Muscle of leg (tissue), 16 donors: ENCODE data around the gene TSTD2. TPM values are rescaled to one million over a fixed set of nuclear protein-coding genes. Genes with fewer than 3 reads are reported as not detected.
A peak's percentile ranks its signal among the peaks of the same experiment; 100 is the strongest.

Source experiments
- DNase-seq: peaks from one replicate; pipeline ENCODE4 v3.0.0; 2013
- H3K27ac ChIP-seq: one replicate; pipeline ENCODE4 v1.5.1; 2013; ENCODE audit warnings: mild to moderate bottlenecking, low read length, control low read depth
- H3K27me3 ChIP-seq: one replicate; pipeline ENCODE4 v1.6.1; 2013; ENCODE audit warnings: low read length; ENCODE audit not compliant: control insufficient read depth, insufficient read depth
- H3K36me3 ChIP-seq: one replicate; pipeline ENCODE4 v1.6.1; 2013; ENCODE audit warnings: low read length; ENCODE audit not compliant: control insufficient read depth, insufficient read depth
- H3K4me1 ChIP-seq: one replicate; pipeline ENCODE4 v1.6.1; 2013; ENCODE audit warnings: low read length; ENCODE audit not compliant: control insufficient read depth, insufficient read depth
- H3K4me3 ChIP-seq: one replicate; pipeline ENCODE4 v1.5.1; 2013; ENCODE audit warnings: low read length, control low read depth
- H3K9me3 ChIP-seq: replicated peaks from 2 replicates; pipeline ENCODE4 v1.6.1; 2013; ENCODE audit warnings: low read depth, low read length; ENCODE audit not compliant: control insufficient read depth
- WGBS: methylation state at CpG from one replicate; pipeline ENCODE4 v1.1.5; 2013; ENCODE audit warnings: missing lambda C conversion rate; ENCODE audit not compliant: insufficient coverage; 5-methylcytosine and 5-hydroxymethylcytosine counted together
- long read RNA-seq, 11 donors: transcript quantifications; one replicate each; lab custom pipeline, GENCODE V29; 2026
- polyA plus RNA-seq, 8 donors: library from polyadenylated mRNA; unstranded; fragments of 120-200 nt; gene quantifications; one replicate each; pipeline versions ENCODE4 v1.2.1 to v1.2.3, GENCODE V29; 2013; ENCODE audit warnings: inconsistent platforms in 1 of 8, low replicate concordance in 1 of 8; ENCODE audit not compliant: insufficient read length in 8 of 8, insufficient read depth in 1 of 8
- total RNA-seq: library from RNA; stranded (reverse); fragments of 120-200 nt; gene quantifications from one replicate; pipeline ENCODE4 v1.2.4, GENCODE V29; 2013

TSTD2 gene
- 19.6 TPM for total RNA-seq
- polyA plus RNA-seq: 10 to 100 TPM; 17.6 to 30.4 (median 19.4) TPM
- long read RNA-seq, donor 1, full-length matches to known transcripts: 78 of 78 reads
- long read RNA-seq, donor 1, partial matches to known transcripts: 0 of 78 reads
- long read RNA-seq, donor 1, other reads (novel, unspliced or antisense): 0 of 78 reads
- long read RNA-seq, donor 2, transcript TSTD2-205 (1 exons, 3,076 nt): major isoform, 14 of 14 reads
- long read RNA-seq, donor 2, partial matches to known transcripts: 0 of 14 reads
- long read RNA-seq, donor 2, other reads (novel, unspliced or antisense): 0 of 14 reads
- long read RNA-seq, donor 3, full-length matches to known transcripts: 104 of 104 reads
- long read RNA-seq, donor 3, partial matches to known transcripts: 0 of 104 reads
- long read RNA-seq, donor 3, other reads (novel, unspliced or antisense): 0 of 104 reads
- long read RNA-seq, donor 4, transcript TSTD2-205 (1 exons, 3,076 nt): major isoform, 65 of 65 reads
- long read RNA-seq, donor 4, partial matches to known transcripts: 0 of 65 reads
- long read RNA-seq, donor 4, other reads (novel, unspliced or antisense): 0 of 65 reads
- long read RNA-seq, donor 5, full-length matches to known transcripts: 115 of 129 reads
- long read RNA-seq, donor 5, partial matches to known transcripts: 14 of 129 reads
- long read RNA-seq, donor 5, other reads (novel, unspliced or antisense): 0 of 129 reads
- long read RNA-seq, donor 6, full-length matches to known transcripts: 173 of 179 reads
- long read RNA-seq, donor 6, partial matches to known transcripts: 6 of 179 reads
- long read RNA-seq, donor 6, other reads (novel, unspliced or antisense): 0 of 179 reads
- long read RNA-seq, donor 7, full-length matches to known transcripts: 109 of 109 reads
- long read RNA-seq, donor 7, partial matches to known transcripts: 0 of 109 reads
- long read RNA-seq, donor 7, other reads (novel, unspliced or antisense): 0 of 109 reads
- long read RNA-seq, donor 8, full-length matches to known transcripts: 137 of 137 reads
- long read RNA-seq, donor 8, partial matches to known transcripts: 0 of 137 reads
- long read RNA-seq, donor 8, other reads (novel, unspliced or antisense): 0 of 137 reads
- long read RNA-seq, donor 9, transcript TSTD2-205 (1 exons, 3,076 nt): major isoform, 146 of 146 reads
- long read RNA-seq, donor 9, partial matches to known transcripts: 0 of 146 reads
- long read RNA-seq, donor 9, other reads (novel, unspliced or antisense): 0 of 146 reads
- long read RNA-seq, donor 10, full-length matches to known transcripts: 185 of 192 reads
- long read RNA-seq, donor 10, partial matches to known transcripts: 7 of 192 reads
- long read RNA-seq, donor 10, other reads (novel, unspliced or antisense): 0 of 192 reads
- long read RNA-seq, donor 11, transcript TSTD2-205 (1 exons, 3,076 nt): major isoform, 118 of 118 reads
- long read RNA-seq, donor 11, partial matches to known transcripts: 0 of 118 reads
- long read RNA-seq, donor 11, other reads (novel, unspliced or antisense): 0 of 118 reads

- no peaks in the 10 kb centered on the region for H3K36me3 ChIP-seq
- H3K9me3 ChIP-seq: no peaks in the 10 kb centered on the region
- peak within 1 kb of the TSS; percentile 99 for H3K27ac ChIP-seq
- peak; percentile 99 for DNase-seq
- peak within 1 kb of the TSS; percentile 71 for H3K4me3 ChIP-seq
- H3K27me3 ChIP-seq: no peaks in the 10 kb centered on the region
- under 1% methylated on average over 78 of the region's 83 CpGs for WGBS
- peaks cover 18% of the 10 kb centered on the region for H3K4me1 ChIP-seq
These were observed at the start of gene TSTD2, which contains the start of gene NCBP1 for GRCh38 chr9:97632985-97633858. TSTD2 (minus strand) TSS chr9:97633368; CDS start chr9:97627562, 5,806 bp downstream. NCBP1 (plus strand) TSS chr9:97633821; CDS start chr9:97633882, 61 bp downstream.

- Histone ChIP-seq H3K4me1 (no peaks in the 10 kb centered on the region), H3K27me3 (no peaks in the 10 kb centered on the region), H3K36me3 (peaks cover 32% of the 10 kb centered on the region), H3K4me3 (no peak overlapping the region), H3K27ac (no peak overlapping the region), H3K9me3 (no peaks in the 10 kb centered on the region)
- no CpG with 5 or more reads among the region's 1 CpG for WGBS
- DNase-seq: no peak
These were observed 49.1 kb upstream of the TSTD2 start for GRCh38 chr9:97682242-97682641.

DNA sequence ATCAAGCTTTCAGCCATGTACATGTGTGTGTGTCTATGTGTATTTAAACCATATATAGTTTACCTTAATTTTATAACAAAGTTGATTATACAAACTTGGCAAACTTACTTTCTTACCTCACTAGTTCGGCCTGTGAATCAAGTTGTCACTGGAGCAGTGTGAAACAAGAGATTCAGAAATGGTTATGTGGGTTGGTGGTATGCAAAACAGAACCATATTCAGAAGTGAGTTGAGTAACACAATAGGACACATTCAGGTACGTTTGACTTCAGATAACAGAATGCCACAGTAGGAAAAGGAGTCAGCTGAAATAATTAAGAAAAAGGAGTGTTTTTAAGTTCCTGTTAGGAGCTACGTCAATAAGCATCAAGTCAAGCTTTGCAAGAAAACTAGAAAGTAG is 42.5 kb upstream of the TSTD2 start:
- H3K9me3 ChIP-seq: no peaks in the 10 kb centered on the region

GRCh38 chr9:97673922-97674321 is 40.8 kb upstream of the TSTD2 start:
- Histone ChIP-seq H3K4me3 (no peak overlapping the region), H3K36me3 (peaks cover 52% of the 10 kb centered on the region), H3K9me3 (no peaks in the 10 kb centered on the region), H3K27me3 (no peaks in the 10 kb centered on the region), H3K27ac (no peak overlapping the region), H3K4me1 (no peaks in the 10 kb centered on the region)
- WGBS: 100% methylated on average over 2 of the region's 3 CpGs
- no peak for DNase-seq

More for the DNA sequence above, 42.5 kb upstream of the TSTD2 start:
- Histone ChIP-seq H3K27ac (no peak overlapping the region), H3K4me3 (no peak overlapping the region), H3K4me1 (no peaks in the 10 kb centered on the region), H3K27me3 (no peaks in the 10 kb centered on the region), H3K36me3 (peaks cover 45% of the 10 kb centered on the region)
- DNase-seq: no peak
- no CpG with 5 or more reads among the region's 3 CpGs for WGBS

GRCh38 chr9:97672403-97672802 is 39.2 kb upstream of the TSTD2 start:
- Histone ChIP-seq H3K27me3 (no peaks in the 10 kb centered on the region), H3K36me3 (peaks cover 54% of the 10 kb centered on the region), H3K4me3 (no peak overlapping the region), H3K4me1 (no peaks in the 10 kb centered on the region), H3K27ac (no peak overlapping the region), H3K9me3 (no peaks in the 10 kb centered on the region)
- DNase-seq: no peak
- WGBS: no CpG with 5 or more reads among the region's 3 CpGs

GRCh38 chr9:97670586-97670985 is 37.4 kb upstream of the TSTD2 start:
- Histone ChIP-seq H3K4me1 (no peaks in the 10 kb centered on the region), H3K9me3 (no peaks in the 10 kb centered on the region), H3K27ac (no peak overlapping the region), H3K36me3 (peaks cover 62% of the 10 kb centered on the region), H3K4me3 (no peak overlapping the region), H3K27me3 (no peaks in the 10 kb centered on the region)
- DNase-seq: no peak
- 83% methylated on average over 2 of the region's 3 CpGs for WGBS

- no peaks in the 10 kb centered on the region for H3K9me3 ChIP-seq
- no peaks in the 10 kb centered on the region for H3K27me3 ChIP-seq
- no peak overlapping the region for H3K4me3 ChIP-seq
- 92% methylated on average over 2 of the region's 3 CpGs for WGBS
- no peaks in the 10 kb centered on the region for H3K4me1 ChIP-seq
- no peak for DNase-seq
- H3K27ac ChIP-seq: no peak overlapping the region
- H3K36me3 ChIP-seq: peaks cover 65% of the 10 kb centered on the region
These were observed 35.3 kb upstream of the TSTD2 start for GRCh38 chr9:97668485-97668884.

- Histone ChIP-seq H3K27me3 (no peaks in the 10 kb centered on the region), H3K4me1 (no peaks in the 10 kb centered on the region), H3K4me3 (no peak overlapping the region), H3K9me3 (no peaks in the 10 kb centered on the region), H3K27ac (no peak overlapping the region), H3K36me3 (peaks cover 58% of the 10 kb centered on the region)
- DNase-seq: peak; percentile 27
- no CpG with 5 or more reads among the region's 5 CpGs for WGBS
These were observed 33.9 kb upstream of the TSTD2 start for GRCh38 chr9:97666907-97667686.
